Kidney (tissue), 14 donors: Measurements from ENCODE around the gene PHC1. TPM values are rescaled to one million over a fixed set of nuclear protein-coding genes. Genes with fewer than 3 reads are reported as not detected.

Source experiments
- DNase-seq, 5 donors: peaks; one replicate each; pipeline ENCODE4 v3.0.0-alpha.2; 2013 to 2020
- FAIRE-seq: peaks from 2 replicates; lab custom pipeline; 2012; peaks lifted over from hg19 to GRCh38; lab: Jason Lieb, UNC
- H3K27ac ChIP-seq, 2 donors: one replicate each; pipeline ENCODE4 v1.7.0; 2013; ENCODE audit warnings: low read depth in 2 of 2, low read length in 2 of 2, inconsistent platforms in 1 of 2
- H3K27me3 ChIP-seq: one replicate; pipeline ENCODE4 v1.7.1; 2013; ENCODE audit warnings: low read length, inconsistent platforms; ENCODE audit not compliant: control insufficient read depth, insufficient read depth
- H3K36me3 ChIP-seq, 3 donors: one replicate each; pipeline versions ENCODE4 v1.7.0 to v1.7.1; 2013; ENCODE audit warnings: low read length in 3 of 3, control low read depth in 1 of 3, inconsistent platforms in 1 of 3; ENCODE audit not compliant: insufficient read depth in 3 of 3, control insufficient read depth in 2 of 3
- H3K4me1 ChIP-seq, 3 donors: one replicate each; pipeline versions ENCODE4 v1.7.0 to v1.7.1; 2013; ENCODE audit warnings: low read length in 3 of 3, inconsistent platforms in 1 of 3, low read depth in 1 of 3; ENCODE audit not compliant: control insufficient read depth in 2 of 3, insufficient read depth in 2 of 3
- H3K4me3 ChIP-seq, 3 donors: one replicate each; pipeline versions ENCODE4 v1.7.0 to v1.8.1; 2013; ENCODE audit warnings: low read length in 3 of 3, control low read depth in 1 of 3, inconsistent platforms in 1 of 3
- H3K9ac ChIP-seq, 3 donors: one replicate each; pipeline versions ENCODE4 v1.7.0 to v1.7.1; 2013; ENCODE audit warnings: low read length in 3 of 3, control low read depth in 1 of 3, inconsistent platforms in 1 of 3
- H3K9me3 ChIP-seq, 3 donors: one replicate each; pipeline versions ENCODE4 v1.7.0 to v1.7.1; 2013; ENCODE audit warnings: low read length in 3 of 3, control low read depth in 1 of 3, inconsistent platforms in 1 of 3; ENCODE audit not compliant: control insufficient read depth in 2 of 3, insufficient read depth in 1 of 3
- CTCF ChIP-seq: IDR thresholded peaks from 3 replicates; pipeline ENCODE4 v1.5.1; 2012; ENCODE audit warnings: mild to moderate bottlenecking, moderate library complexity, borderline replicate concordance; ENCODE audit not compliant: insufficient read depth; ENCODE audit errors: extremely low read depth
- intact Hi-C: fragments of 100-400 bp; cut with DNase I; formaldehyde crosslinking; loops from one replicate; pipeline ENCODE4 v1.11.1; 2022
- polyA plus RNA-seq: library from polyadenylated mRNA; stranded (reverse); fragments of 350-450 nt; fragmentation: Illumina TruSeq; extraction: RNeasy Lipid Tissue Mini Kit (QIAGEN cat#74804); gene quantifications from one replicate; pipeline ENCODE4 v1.2.3, GENCODE V29; 2014; ENCODE audit warnings: low read depth, low replicate concordance; ENCODE audit not compliant: insufficient read depth
- total RNA-seq: library from RNA; stranded (reverse); fragmentation: NEBNext Ultra II Directional; extraction: Animal tissue kit (Norgen Biotek cat#: 25700); gene quantifications from one replicate; pipeline ENCODE4 v1.2.1, GENCODE V29; 2021
- donor health status: control.
- donor health status: control.
- donor health status: control.
- donor health status: control.
- donor health status: control.
- donor health status: DM: yes; HTN: yes; CAD: no.
- donor health status: Normal renal cell carcinoma (clear cell type).

Gene PHC1
- total and polyA plus RNA-seq, 2 donors from 2014 or later, result 12.5 to 41.0 TPM

- TF ChIP-seq CTCF, result no peak
- H3K4me1 ChIP-seq, result no peaks in the 10 kb centered on the region
- H3K9ac ChIP-seq, result no peak overlapping the region
- intact Hi-C loops, result no loop called here
- DNase-seq (no peak), FAIRE-seq (no peak)
- H3K27me3 ChIP-seq, result no peaks in the 10 kb centered on the region
- H3K9me3 ChIP-seq, result peaks cover 0 to 15% (median 0%) of the 10 kb centered on the region in 3 donors
- no peak overlapping the region for H3K27ac ChIP-seq
- H3K36me3 ChIP-seq, result no peaks in the 10 kb centered on the region
- H3K4me3 ChIP-seq, result no peak overlapping the region
Measured at GRCh38 chr12:8968761-8969160, 54.5 kb downstream of the PHC1 start.

- H3K4me3 ChIP-seq, result no peak overlapping the region
- no peak for FAIRE-seq
- intact Hi-C loops, result no loop called here
Measured at GRCh38 chr12:8969861-8970411, 55.6 kb downstream of the PHC1 start.

GRCh38 chr12:8970432-8970831, 56.1 kb downstream of the PHC1 start:
- H3K27ac ChIP-seq, result no peak overlapping the region
- no peak for TF ChIP-seq CTCF
- H3K36me3 ChIP-seq, result no peaks in the 10 kb centered on the region
- H3K27me3 ChIP-seq, result no peaks in the 10 kb centered on the region
- FAIRE-seq, result no peak
- intact Hi-C loops, result no loop called here
- no peak overlapping the region for H3K4me3 ChIP-seq
- H3K9me3 ChIP-seq, result peaks cover 0 to 15% (median 0%) of the 10 kb centered on the region in 3 donors
- H3K4me1 ChIP-seq, result no peaks in the 10 kb centered on the region
- H3K9ac ChIP-seq, result no peak overlapping the region
- DNase-seq, result no peak

More at GRCh38 chr12:8969861-8970411, 55.6 kb downstream of the PHC1 start:
- H3K36me3 ChIP-seq, result no peaks in the 10 kb centered on the region
- no peak for TF ChIP-seq CTCF
- H3K27me3 ChIP-seq, result no peaks in the 10 kb centered on the region
- no peak for DNase-seq
- no peaks in the 10 kb centered on the region for H3K4me1 ChIP-seq
- peaks cover 0 to 15% (median 0%) of the 10 kb centered on the region in 3 donors for H3K9me3 ChIP-seq
- no peak overlapping the region for H3K9ac ChIP-seq
- no peak overlapping the region for H3K27ac ChIP-seq

- FAIRE-seq (no peak), DNase-seq (no peak)
- H3K4me3 ChIP-seq, result no peak overlapping the region
- no peak for TF ChIP-seq CTCF
- intact Hi-C loops, result no loop called here
- no peaks in the 10 kb centered on the region for H3K4me1 ChIP-seq
- no peak overlapping the region for H3K9ac ChIP-seq
- no peak overlapping the region for H3K27ac ChIP-seq
- peaks cover 0 to 3% (median 0%) of the 10 kb centered on the region in 3 donors for H3K9me3 ChIP-seq
- H3K27me3 ChIP-seq, result no peaks in the 10 kb centered on the region
- H3K36me3 ChIP-seq, result no peaks in the 10 kb centered on the region
Measured at GRCh38 chr12:8980137-8980536, 65.8 kb downstream of the PHC1 start.
